HUDEP-2 (cell line): ENCODE data around the gene SLAIN1.
A peak's percentile ranks its signal among the peaks of the same experiment; 100 is the strongest.
"Not testable (repeated sequence)": the region's sequence is repeated elsewhere in the genome, so short reads cannot be mapped to it uniquely, and the experiment has no call there.

Experiments used
- DNase-seq, 76 experiments: peaks; one replicate each; lab custom pipeline; 2025; ENCODE audit not compliant: unreplicated experiment in 76 of 76; lab: John Stamatoyannopoulos, UW

The SLAIN1 gene

GRCh38 chr13:77697217-77698103 lies at the start of gene SLAIN1:
Gene SLAIN1 (plus strand): TSS chr13:77697687. CDS start chr13:77697914, 227 bp downstream.
- peak in 71 of 76 experiments; percentile 3 to 81 (median 57) for DNase-seq

GRCh38 chr13:77650409-77650808 lies 47.1 kb upstream of the SLAIN1 start:
- DNase-seq: no peak

GRCh38 chr13:77653301-77653700 lies 44.2 kb upstream of the SLAIN1 start:
- no peak for DNase-seq

GRCh38 chr13:77660016-77660415 lies 37.5 kb upstream of the SLAIN1 start:
- DNase-seq: not testable (repeated sequence)

GRCh38 chr13:77660841-77661250 lies 36.6 kb upstream of the SLAIN1 start:
- no peak for DNase-seq

GRCh38 chr13:77662301-77662700 lies 35.2 kb upstream of the SLAIN1 start:
- DNase-seq: not testable (repeated sequence)

- not testable (repeated sequence) for DNase-seq
Measured at GRCh38 chr13:77662831-77663230, 34.7 kb upstream of the SLAIN1 start.

GRCh38 chr13:77674852-77675251 lies 22.6 kb upstream of the SLAIN1 start:
- no peak for DNase-seq

- DNase-seq: no peak
Measured at GRCh38 chr13:77678691-77679235, 18.7 kb upstream of the SLAIN1 start.

- no peak for DNase-seq
Measured at GRCh38 chr13:77687799-77688198, 9.7 kb upstream of the SLAIN1 start.

- DNase-seq: no peak
Measured at GRCh38 chr13:77691871-77692270, 5.6 kb upstream of the SLAIN1 start.

- DNase-seq: no peak
Measured at GRCh38 chr13:77692746-77693448, 4.6 kb upstream of the SLAIN1 start.

- no peak for DNase-seq
Measured at GRCh38 chr13:77693449-77693940, 4.0 kb upstream of the SLAIN1 start.

GRCh38 chr13:77696006-77696878 lies 1.2 kb upstream of the SLAIN1 start:
- peak in 1 of 76 experiments; percentile 0 for DNase-seq

GRCh38 chr13:77696879-77697216 lies 639 bp upstream of the SLAIN1 start:
- DNase-seq: no peak

- DNase-seq: peak in 19 of 76 experiments; percentile 1 to 42 (median 11)
Measured at GRCh38 chr13:77698201-77699058, 943 bp downstream of the SLAIN1 start.

GRCh38 chr13:77699059-77699680 lies 1.7 kb downstream of the SLAIN1 start:
- DNase-seq: no peak

GRCh38 chr13:77701305-77701704 lies 3.8 kb downstream of the SLAIN1 start:
- no peak for DNase-seq

- DNase-seq: no peak
Measured at GRCh38 chr13:77702366-77702765, 4.9 kb downstream of the SLAIN1 start.
